ENCODE data around the gene SULT1B1.

Gene SULT1B1

GRCh38 chr4:69731847-69732246 lies 28.6 kb downstream of the SULT1B1 start:
- no peaks in the 10 kb centered on the region for H3K27me3 Mint-ChIP-seq (ENCODE audit: low read depth)

GRCh38 chr4:69731241-69731640 lies 29.2 kb downstream of the SULT1B1 start:
- Mint-ChIP-seq H3K4me1 (ENCODE audit: low read depth) (no peaks in the 10 kb centered on the region), H3K9me3 (no peaks in the 10 kb centered on the region), H3K36me3 (ENCODE audit: low read depth) (no peaks in the 10 kb centered on the region), H3K4me3 (no peak overlapping the region), H3K27ac (no peak overlapping the region), H3K27me3 (ENCODE audit: low read depth) (no peaks in the 10 kb centered on the region)

More at GRCh38 chr4:69731847-69732246, 28.6 kb downstream of the SULT1B1 start:
- Mint-ChIP-seq H3K9me3 (no peaks in the 10 kb centered on the region), H3K4me3 (no peak overlapping the region), H3K27ac (no peak overlapping the region), H3K4me1 (ENCODE audit: low read depth) (no peaks in the 10 kb centered on the region), H3K36me3 (ENCODE audit: low read depth) (no peaks in the 10 kb centered on the region)

GRCh38 chr4:69730002-69730401 lies 30.4 kb downstream of the SULT1B1 start:
- Mint-ChIP-seq H3K36me3 (ENCODE audit: low read depth) (no peaks in the 10 kb centered on the region), H3K4me1 (ENCODE audit: low read depth) (no peaks in the 10 kb centered on the region), H3K27ac (no peak overlapping the region), H3K27me3 (ENCODE audit: low read depth) (no peaks in the 10 kb centered on the region), H3K4me3 (no peak overlapping the region), H3K9me3 (no peaks in the 10 kb centered on the region)

- no peaks in the 10 kb centered on the region for H3K27me3 Mint-ChIP-seq (ENCODE audit: low read depth)
- no peaks in the 10 kb centered on the region for H3K4me1 Mint-ChIP-seq (ENCODE audit: low read depth)
- no peaks in the 10 kb centered on the region for H3K9me3 Mint-ChIP-seq
- no peak overlapping the region for H3K4me3 Mint-ChIP-seq
- no peak overlapping the region for H3K27ac Mint-ChIP-seq
- H3K36me3 Mint-ChIP-seq (ENCODE audit: low read depth), result no peaks in the 10 kb centered on the region
Observed at GRCh38 chr4:69727926-69728325, 32.5 kb downstream of the SULT1B1 start.

DNA sequence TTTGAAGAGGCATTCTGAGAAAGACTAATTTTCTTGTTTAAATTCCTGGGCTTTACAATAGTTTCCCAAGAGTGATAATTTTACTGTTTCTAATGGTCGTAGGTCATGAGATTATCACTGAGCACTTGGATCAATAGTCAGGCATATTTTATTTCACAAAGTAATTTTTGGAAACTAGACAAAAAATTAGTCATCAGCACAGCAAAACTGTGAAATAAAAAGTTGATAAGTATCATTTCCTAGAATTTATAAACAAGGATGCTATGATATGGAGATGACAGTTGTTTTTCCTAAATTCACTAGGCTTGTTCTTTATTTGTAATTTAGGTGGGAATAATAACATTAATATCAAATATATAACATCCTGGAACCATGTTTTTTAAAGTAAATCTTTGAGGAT lies 33.0 kb downstream of the SULT1B1 start:
- no peaks in the 10 kb centered on the region for H3K27me3 Mint-ChIP-seq (ENCODE audit: low read depth)
- H3K4me3 Mint-ChIP-seq, result no peak overlapping the region
- no peak overlapping the region for H3K27ac Mint-ChIP-seq
- H3K4me1 Mint-ChIP-seq (ENCODE audit: low read depth), result no peaks in the 10 kb centered on the region
- H3K36me3 Mint-ChIP-seq (ENCODE audit: low read depth), result no peaks in the 10 kb centered on the region
- no peaks in the 10 kb centered on the region for H3K9me3 Mint-ChIP-seq

GRCh38 chr4:69726971-69727370 lies 33.4 kb downstream of the SULT1B1 start:
- H3K4me3 Mint-ChIP-seq, result no peak overlapping the region
- no peaks in the 10 kb centered on the region for H3K27me3 Mint-ChIP-seq (ENCODE audit: low read depth)
- no peaks in the 10 kb centered on the region for H3K4me1 Mint-ChIP-seq (ENCODE audit: low read depth)
- H3K27ac Mint-ChIP-seq, result no peak overlapping the region
- no peaks in the 10 kb centered on the region for H3K9me3 Mint-ChIP-seq
- H3K36me3 Mint-ChIP-seq (ENCODE audit: low read depth), result no peaks in the 10 kb centered on the region

GRCh38 chr4:69718396-69719271 lies 41.8 kb downstream of the SULT1B1 start:
- H3K36me3 Mint-ChIP-seq (ENCODE audit: low read depth), result no peaks in the 10 kb centered on the region
- no peak overlapping the region for H3K4me3 Mint-ChIP-seq
- H3K27ac Mint-ChIP-seq, result no peak overlapping the region
- no peaks in the 10 kb centered on the region for H3K9me3 Mint-ChIP-seq
- H3K4me1 Mint-ChIP-seq (ENCODE audit: low read depth), result no peaks in the 10 kb centered on the region
- H3K27me3 Mint-ChIP-seq (ENCODE audit: low read depth), result no peaks in the 10 kb centered on the region

GRCh38 chr4:69717778-69718177 lies 42.6 kb downstream of the SULT1B1 start:
- no peaks in the 10 kb centered on the region for H3K27me3 Mint-ChIP-seq (ENCODE audit: low read depth)

DNA sequence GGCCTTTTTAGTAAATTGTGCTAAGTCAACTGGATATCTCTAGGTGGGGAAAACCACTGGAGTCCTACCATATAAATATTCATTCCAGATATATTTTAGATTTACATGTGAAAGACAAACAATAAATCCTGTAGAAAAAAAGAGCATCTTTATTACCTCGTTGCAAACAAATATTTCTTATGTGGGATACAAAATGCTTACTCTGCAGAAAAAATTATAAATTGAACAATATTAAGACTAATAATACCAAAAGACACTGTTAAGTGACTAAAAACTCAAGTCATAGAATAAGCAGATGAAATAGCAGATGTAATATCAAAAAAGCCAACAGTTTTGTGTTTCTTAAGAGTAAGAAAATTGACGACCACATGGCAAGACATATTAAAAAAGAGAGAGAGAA lies 43.8 kb downstream of the SULT1B1 start:
- Mint-ChIP-seq H3K4me1 (ENCODE audit: low read depth) (no peaks in the 10 kb centered on the region), H3K9me3 (no peaks in the 10 kb centered on the region)

More at GRCh38 chr4:69717778-69718177, 42.6 kb downstream of the SULT1B1 start:
- Mint-ChIP-seq H3K27ac (no peak overlapping the region), H3K9me3 (no peaks in the 10 kb centered on the region), H3K4me3 (no peak overlapping the region), H3K36me3 (ENCODE audit: low read depth) (no peaks in the 10 kb centered on the region), H3K4me1 (ENCODE audit: low read depth) (no peaks in the 10 kb centered on the region)

DNA sequence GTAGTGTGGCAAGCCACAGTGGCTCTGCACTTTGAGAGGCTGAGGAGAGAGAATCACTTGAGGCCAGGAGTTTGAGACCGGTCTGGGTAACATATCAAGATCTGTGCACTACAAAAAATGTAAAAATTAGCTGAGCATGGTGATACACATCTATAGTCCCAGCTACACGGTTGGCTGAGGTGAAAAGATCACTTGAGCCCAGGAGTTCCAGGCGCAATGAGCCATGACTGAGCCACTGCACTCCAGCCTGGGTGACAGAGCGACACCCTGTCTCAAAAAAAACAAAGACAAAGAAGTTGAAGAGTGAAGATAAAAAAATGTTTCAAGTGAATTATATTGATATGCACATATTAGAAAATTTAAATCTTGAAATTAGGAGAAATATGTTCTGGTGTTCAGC lies 46.3 kb downstream of the SULT1B1 start:
- no peaks in the 10 kb centered on the region for H3K27me3 Mint-ChIP-seq (ENCODE audit: low read depth)

More for the DNA sequence above, 43.8 kb downstream of the SULT1B1 start:
- Mint-ChIP-seq H3K36me3 (ENCODE audit: low read depth) (no peaks in the 10 kb centered on the region), H3K27ac (no peak overlapping the region), H3K27me3 (ENCODE audit: low read depth) (no peaks in the 10 kb centered on the region), H3K4me3 (no peak overlapping the region)

DNA sequence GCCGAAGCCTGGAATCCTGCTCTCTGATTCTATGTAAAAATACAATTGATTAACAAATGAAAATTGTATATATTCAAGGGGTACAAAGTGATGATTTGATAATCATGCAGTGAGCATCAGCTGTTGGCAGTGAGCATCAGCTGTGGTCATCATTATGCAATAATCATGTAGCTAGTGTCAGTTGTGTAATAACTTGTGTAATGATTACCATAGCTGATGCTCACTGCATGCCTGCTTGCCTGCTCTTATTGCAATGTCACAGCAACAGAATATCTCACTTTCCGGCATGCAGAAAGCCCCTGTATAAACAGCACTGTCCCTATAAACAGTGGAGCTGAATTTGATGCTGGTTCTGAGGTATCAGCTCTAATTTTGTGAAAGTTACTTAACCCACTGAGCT lies 46.8 kb downstream of the SULT1B1 start:
- Mint-ChIP-seq H3K9me3 (peaks cover 6% of the 10 kb centered on the region), H3K27ac (no peak overlapping the region)

More for the DNA sequence above, 46.3 kb downstream of the SULT1B1 start:
- Mint-ChIP-seq H3K9me3 (peaks cover 6% of the 10 kb centered on the region), H3K4me3 (no peak overlapping the region), H3K27ac (no peak overlapping the region), H3K36me3 (ENCODE audit: low read depth) (peaks cover 3% of the 10 kb centered on the region), H3K4me1 (ENCODE audit: low read depth) (no peaks in the 10 kb centered on the region)

DNA sequence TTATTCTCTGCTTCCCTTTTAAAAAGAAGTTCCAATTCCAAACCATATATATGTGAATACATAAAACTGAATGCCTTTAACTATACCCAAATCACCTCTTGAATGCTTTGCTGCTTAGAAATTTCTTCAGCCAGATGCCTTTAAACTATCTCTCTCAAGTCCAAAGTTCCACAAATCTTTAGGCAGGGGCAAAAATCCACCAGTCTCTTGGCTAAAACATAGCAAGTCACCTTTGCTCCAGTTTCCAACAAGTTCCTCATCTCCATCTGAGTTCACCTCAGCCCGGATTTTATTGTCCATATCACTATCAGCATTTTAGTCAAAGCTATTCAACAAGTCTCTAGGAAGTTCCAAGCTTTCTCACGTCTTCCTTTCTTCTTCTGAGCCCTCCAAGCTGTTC lies 49.8 kb downstream of the SULT1B1 start:
- Mint-ChIP-seq H3K27me3 (ENCODE audit: low read depth) (no peaks in the 10 kb centered on the region), H3K36me3 (ENCODE audit: low read depth) (peaks cover 3% of the 10 kb centered on the region), H3K9me3 (peaks cover 6% of the 10 kb centered on the region), H3K4me1 (ENCODE audit: low read depth) (peaks cover 1% of the 10 kb centered on the region), H3K4me3 (no peak overlapping the region), H3K27ac (no peak overlapping the region)

More for the DNA sequence above, 46.8 kb downstream of the SULT1B1 start:
- Mint-ChIP-seq H3K4me3 (no peak overlapping the region), H3K4me1 (ENCODE audit: low read depth) (no peaks in the 10 kb centered on the region), H3K27me3 (ENCODE audit: low read depth) (no peaks in the 10 kb centered on the region), H3K36me3 (ENCODE audit: low read depth) (peaks cover 3% of the 10 kb centered on the region)

DNA sequence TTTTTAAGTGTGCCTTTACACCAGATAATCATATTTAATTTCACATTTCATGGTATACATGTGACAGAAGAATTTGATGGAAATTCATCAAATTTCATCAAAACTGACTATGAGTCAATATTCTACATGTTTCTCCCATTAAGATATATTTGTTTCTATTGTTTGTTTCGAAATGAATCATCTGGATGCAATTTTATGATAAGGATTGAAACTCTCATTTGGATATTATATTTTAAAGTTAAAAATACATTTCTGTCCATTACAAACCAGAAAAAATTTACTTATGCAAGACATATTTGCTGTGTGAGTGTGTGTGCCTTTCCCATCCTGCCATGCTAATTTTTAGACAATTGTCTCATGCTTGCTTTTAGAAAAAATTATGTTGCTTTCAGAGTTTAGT lies 52.2 kb downstream of the SULT1B1 start:
- peaks cover 6% of the 10 kb centered on the region for H3K9me3 Mint-ChIP-seq
- H3K4me3 Mint-ChIP-seq, result no peak overlapping the region
- H3K27ac Mint-ChIP-seq, result no peak overlapping the region
- H3K4me1 Mint-ChIP-seq (ENCODE audit: low read depth), result peaks cover 1% of the 10 kb centered on the region
- peaks cover 3% of the 10 kb centered on the region for H3K36me3 Mint-ChIP-seq (ENCODE audit: low read depth)
- H3K27me3 Mint-ChIP-seq (ENCODE audit: low read depth), result no peaks in the 10 kb centered on the region

- Mint-ChIP-seq H3K27ac (no peak overlapping the region), H3K4me1 (ENCODE audit: low read depth) (peaks cover 1% of the 10 kb centered on the region), H3K27me3 (ENCODE audit: low read depth) (no peaks in the 10 kb centered on the region), H3K36me3 (ENCODE audit: low read depth) (peaks cover 3% of the 10 kb centered on the region), H3K4me3 (no peak overlapping the region), H3K9me3 (peaks cover 6% of the 10 kb centered on the region)
Observed at GRCh38 chr4:69707807-69708206, 52.6 kb downstream of the SULT1B1 start.

DNA sequence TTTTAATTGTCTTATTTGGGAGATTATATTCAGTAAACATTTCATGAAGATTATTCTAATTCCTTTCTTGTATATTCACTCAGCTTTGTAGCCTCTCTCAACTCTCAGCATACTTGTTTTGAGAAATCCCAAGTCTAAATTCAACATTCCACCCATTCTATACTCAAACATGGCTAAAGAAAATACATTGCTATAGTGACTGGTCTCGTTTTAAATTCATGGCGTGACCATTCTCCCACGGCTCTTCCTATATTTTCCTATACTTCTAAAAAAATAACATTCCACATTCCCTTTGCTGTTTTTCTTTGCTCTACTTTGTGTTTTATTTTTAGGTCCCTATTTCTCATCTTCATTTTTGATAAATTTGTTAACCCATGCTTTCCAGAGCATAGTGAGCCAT lies 58.2 kb downstream of the SULT1B1 start:
- Mint-ChIP-seq H3K4me1 (ENCODE audit: low read depth) (no peaks in the 10 kb centered on the region), H3K27ac (no peak overlapping the region), H3K4me3 (no peak overlapping the region), H3K9me3 (peaks cover 5% of the 10 kb centered on the region), H3K27me3 (ENCODE audit: low read depth) (no peaks in the 10 kb centered on the region), H3K36me3 (ENCODE audit: low read depth) (no peaks in the 10 kb centered on the region)

All from T-helper 1 cell treated with Interleukin-12 subunit alpha and Interleukin-12 subunit beta and Interleukin-4 antibody, amounts not matched to agents 30 μg/mL and 1 μg/mL, for 36 hours (primary cell).